Calu3 (cell line): Measurements from ENCODE around the gene SP140. TPM values are rescaled to one million over a fixed set of nuclear protein-coding genes. Genes with fewer than 3 reads are reported as not detected.
"Not testable (repeated sequence)": the region's sequence is repeated elsewhere in the genome, so short reads cannot be mapped to it uniquely, and the experiment has no call there.

Experiments used
- BruUV-seq: library from RNA; stranded (reverse); fragments of 400-500 nt; replicated peaks from 2 replicates; lab custom pipeline; 2021; lab: Mats Ljungman, UMichigan
- CTCF ChIA-PET: fragments of 300-600 bp; sonication (Branson Sonifier 250); formaldehyde crosslinking; loops from one replicate; lab custom pipeline; 2022; ENCODE audit warnings: antibody characterized with exemption; lab: Charles Lee
- DNase-seq: peaks from one replicate; pipeline ENCODE4 v3.0.0; 2022
- H3K27ac Mint-ChIP-seq: one replicate; pipeline ENCODE4 v1.8.0; 2022; ENCODE audit warnings: mixed read lengths; ENCODE audit not compliant: unreplicated experiment
- H3K27me3 Mint-ChIP-seq: one replicate; pipeline ENCODE4 v1.8.0; 2022; ENCODE audit warnings: mixed read lengths; ENCODE audit not compliant: unreplicated experiment
- H3K36me3 Mint-ChIP-seq: one replicate; pipeline ENCODE4 v1.8.0; 2022; ENCODE audit warnings: mild to moderate bottlenecking, moderate library complexity, mixed read lengths; ENCODE audit not compliant: insufficient read depth, unreplicated experiment
- H3K4me1 Mint-ChIP-seq: one replicate; pipeline ENCODE4 v1.8.0; 2022; ENCODE audit warnings: mild to moderate bottlenecking, low read depth, mixed read lengths; ENCODE audit not compliant: unreplicated experiment
- H3K4me3 Mint-ChIP-seq: one replicate; pipeline ENCODE4 v1.8.0; 2022; ENCODE audit warnings: mild to moderate bottlenecking, low read depth, moderate library complexity, mixed read lengths; ENCODE audit not compliant: unreplicated experiment
- H3K9me3 Mint-ChIP-seq: one replicate; pipeline ENCODE4 v1.8.0; 2022; ENCODE audit warnings: low read depth, mixed read lengths; ENCODE audit not compliant: unreplicated experiment
- CTCF ChIP-seq: fragments of 200-600 bp; IDR thresholded peaks from one replicate; pipeline ENCODE4 v1.8.0; 2022; ENCODE audit warnings: antibody characterized with exemption; ENCODE audit not compliant: unreplicated experiment
- intact Hi-C: fragments of 100-400 bp; cut with micrococcal nuclease; formaldehyde crosslinking; loops from one replicate; pipeline ENCODE4 v1.10.0; 2022; ENCODE audit not compliant: unreplicated experiment
- total RNA-seq: library from RNA; stranded (reverse); gene quantifications from 2 replicates; pipeline ENCODE4 v1.2.3, GENCODE V29; 2022

The SP140 gene
- total RNA-seq, 1 experiment from 2014 or later: 10.9 TPM

GRCh38 chr2:230330725-230331124 is 105.2 kb downstream of the SP140 start:
- no peak for DNase-seq
- Mint-ChIP-seq H3K27me3 (no peaks in the 10 kb centered on the region), H3K4me1 (peaks cover 42% of the 10 kb centered on the region), H3K27ac (no peak overlapping the region), H3K9me3 (no peaks in the 10 kb centered on the region), H3K36me3 (peaks cover 26% of the 10 kb centered on the region), H3K4me3 (no peak overlapping the region)
- CTCF ChIA-PET: no interaction called here
- BruUV-seq: no TSS peak
- TF ChIP-seq CTCF: no peak
- intact Hi-C loops: no loop called here

GRCh38 chr2:230335461-230335863 is 109.9 kb downstream of the SP140 start:
- no peak for TF ChIP-seq CTCF
- CTCF ChIA-PET: no interaction called here
- DNase-seq: no peak
- no TSS peak for BruUV-seq
- H3K36me3 Mint-ChIP-seq: no peaks in the 10 kb centered on the region
- no peaks in the 10 kb centered on the region for H3K27me3 Mint-ChIP-seq
- intact Hi-C loops: no loop called here
- no peak overlapping the region for H3K4me3 Mint-ChIP-seq
- H3K27ac Mint-ChIP-seq: no peak overlapping the region
- H3K4me1 Mint-ChIP-seq: peaks cover 5% of the 10 kb centered on the region
- no peaks in the 10 kb centered on the region for H3K9me3 Mint-ChIP-seq

DNA sequence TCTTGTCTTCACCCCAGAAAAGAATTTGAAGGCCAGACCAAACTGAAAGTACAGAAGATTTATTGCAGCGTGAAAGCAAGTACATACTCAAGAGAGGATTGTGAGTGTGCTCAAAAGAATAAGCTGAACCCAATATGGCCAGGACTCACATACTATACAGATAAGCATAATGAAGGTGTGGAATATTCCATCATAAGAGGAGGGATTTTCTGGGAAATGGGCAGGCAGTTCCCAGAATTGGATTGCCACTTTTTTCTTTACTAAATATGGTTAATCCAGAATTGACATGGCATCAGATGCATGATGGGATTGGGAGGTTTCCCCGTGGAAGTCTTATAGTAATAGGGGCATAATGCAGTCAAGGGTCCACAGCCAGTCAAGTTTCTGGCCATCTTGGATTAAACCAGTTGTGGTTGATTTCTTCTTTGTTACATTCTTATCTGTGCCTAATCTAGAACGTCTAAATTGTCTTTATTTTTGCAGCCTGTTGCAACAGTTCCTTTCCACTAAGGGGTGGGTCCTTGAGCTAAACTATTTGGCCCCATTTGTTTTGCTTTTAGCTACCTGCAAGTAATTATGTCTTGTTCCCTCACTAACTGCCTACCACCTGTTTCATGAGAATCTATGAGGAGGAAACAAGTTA is 110.4 kb downstream of the SP140 start:
- Mint-ChIP-seq H3K27me3 (no peaks in the 10 kb centered on the region), H3K36me3 (no peaks in the 10 kb centered on the region), H3K27ac (no peak overlapping the region), H3K9me3 (no peaks in the 10 kb centered on the region), H3K4me3 (no peak overlapping the region), H3K4me1 (no peaks in the 10 kb centered on the region)
- no peak for DNase-seq
- CTCF ChIA-PET: no interaction called here
- no peak for TF ChIP-seq CTCF
- intact Hi-C loops: no loop called here
- no TSS peak for BruUV-seq

GRCh38 chr2:230341936-230342528 is 116.5 kb downstream of the SP140 start:
- H3K4me1 Mint-ChIP-seq, H3K27me3 Mint-ChIP-seq, H3K27ac Mint-ChIP-seq, CTCF ChIA-PET, H3K9me3 Mint-ChIP-seq, intact Hi-C loops, DNase-seq, H3K36me3 Mint-ChIP-seq, H3K4me3 Mint-ChIP-seq, BruUV-seq: not testable (repeated sequence)

- H3K36me3 Mint-ChIP-seq, H3K4me3 Mint-ChIP-seq, BruUV-seq, DNase-seq, H3K27ac Mint-ChIP-seq, H3K27me3 Mint-ChIP-seq, H3K9me3 Mint-ChIP-seq, intact Hi-C loops, CTCF ChIA-PET: not testable (repeated sequence)
- H3K4me1 Mint-ChIP-seq: peaks cover 14% of the 10 kb centered on the region
Measured at GRCh38 chr2:230343041-230343624, 117.6 kb downstream of the SP140 start.
